HCT116 (cell line): ENCODE data around the gene HRH2. TPM values are rescaled to one million over a fixed set of nuclear protein-coding genes. Genes with fewer than 3 reads are reported as not detected.

ENCODE experiments used
- ATAC-seq: fragments of 200-7000 bp; cut with Tn5 transposase; 2 replicates; pipeline ENCODE4 v1.9.1; 2020; ENCODE audit warnings: mild to moderate bottlenecking, moderate library complexity
- BruUV-seq: library from RNA; stranded (reverse); fragments of 400-500 nt; replicated peaks from 2 replicates; lab custom pipeline; 2021; lab: Mats Ljungman, UMichigan
- CTCF ChIA-PET: fragments of 300-600 bp; sonication (Branson Sonifier 250); formaldehyde crosslinking; loops from one replicate; lab custom pipeline; 2021; ENCODE audit warnings: antibody characterized with exemption; lab: Charles Lee
- POLR2A ChIA-PET: fragments of 300-600, 350-600 bp; sonication (Branson Sonifier 250); formaldehyde crosslinking; loops from one replicate; lab custom pipeline; 2021; ENCODE audit warnings: antibody characterized with exemption; lab: Charles Lee
- RAD21 ChIA-PET, 2 experiments: fragments of 300-600 bp; sonication (Branson Sonifier 250); formaldehyde crosslinking; loops; one replicate each; lab custom pipeline; 2023; ENCODE audit warnings: low total read pairs in 2 of 2; ENCODE audit not compliant: uncharacterized antibody in 2 of 2, unreplicated experiment in 2 of 2, low non-redundant PET in 1 of 2; lab: Charles Lee
- DNase-seq: peaks from one replicate; pipeline ENCODE4 v3.0.0-alpha.2; 2010; ENCODE audit warnings: low read depth, low spot score
- H2AFZ ChIP-seq: fragments of 200-600 bp; shearing (Covaris generic), sonication (generic); 2 replicates; pipeline ENCODE4 v1.6.1; 2017; ENCODE audit warnings: low read depth, mixed run types, mixed read lengths, antibody characterized with exemption, low read length; ENCODE audit not compliant: poor library complexity, severe bottlenecking
- H3K27ac ChIP-seq: 2 replicates; pipeline ENCODE4 v1.5.1; 2012; ENCODE audit warnings: low read depth, low read length
- H3K27me3 ChIP-seq: fragments of 200-600 bp; sonication (generic); 2 replicates; pipeline ENCODE4 v1.6.1; 2016; ENCODE audit warnings: mixed run types, low read length, mixed read lengths; ENCODE audit not compliant: insufficient read depth
- H3K36me3 ChIP-seq, 2 experiments: fragments of 200-500 bp in 1 of 2; fragments of 200-600 bp in 1 of 2; sonication (Bioruptor generic) in 1 of 2; sonication (generic) in 1 of 2; 2 replicates each; pipeline versions ENCODE4 v1.5.1 to v1.6.1; 2014 to 2016; ENCODE audit warnings: low read length in 2 of 2, inconsistent platforms in 1 of 2, mixed read lengths in 1 of 2, mixed run types in 1 of 2; ENCODE audit not compliant: insufficient read depth in 2 of 2, control insufficient read depth in 1 of 2
- H3K4me1 ChIP-seq, 2 experiments: fragments of 200-600 bp in 1 of 2; sonication (generic) in 1 of 2; 2 replicates each; pipeline versions ENCODE4 v1.5.1 to v1.6.1; 2012 to 2017; ENCODE audit warnings: low read length in 2 of 2, inconsistent platforms in 1 of 2, mild to moderate bottlenecking in 1 of 2, mixed read lengths in 1 of 2, mixed run types in 1 of 2, moderate library complexity in 1 of 2; ENCODE audit not compliant: insufficient read depth in 2 of 2, control insufficient read depth in 1 of 2
- H3K4me2 ChIP-seq: fragments of 200-600 bp; sonication (generic); 2 replicates; pipeline ENCODE4 v1.6.1; 2017; ENCODE audit warnings: mixed run types, low read length, mixed read lengths
- H3K4me3 ChIP-seq, 2 experiments: fragments of 200-600 bp in 1 of 2; sonication (generic) in 1 of 2; replicated peaks in 1 of 2; 2 replicates each; pipeline ENCODE4 v1.5.1; 2011 to 2016; ENCODE audit warnings: low read length in 2 of 2, control low read depth in 1 of 2, low read depth in 1 of 2, mild to moderate bottlenecking in 1 of 2, mixed read lengths in 1 of 2, mixed run types in 1 of 2
- H3K79me2 ChIP-seq: fragments of 200-600 bp; sonication (generic); 2 replicates; pipeline ENCODE4 v1.6.1; 2017; ENCODE audit warnings: mild to moderate bottlenecking, mixed run types, low read length, moderate library complexity, mixed read lengths; ENCODE audit not compliant: insufficient read depth
- H3K9ac ChIP-seq: fragments of 200-600 bp; sonication (generic); 2 replicates; pipeline ENCODE4 v1.6.1; 2016; ENCODE audit warnings: low read length, mixed read lengths
- H3K9me2 ChIP-seq: fragments of 200-600 bp; sonication (generic), shearing (Covaris generic); 2 replicates; pipeline ENCODE4 v1.6.1; 2017; ENCODE audit warnings: mixed run types, mild to moderate bottlenecking, moderate library complexity; ENCODE audit not compliant: insufficient read depth
- H3K9me3 ChIP-seq, 2 experiments: fragments of 200-500 bp in 1 of 2; fragments of 200-600 bp in 1 of 2; sonication (Bioruptor generic) in 1 of 2; sonication (generic) in 1 of 2; 2 replicates each; pipeline ENCODE4 v1.6.1; 2014 to 2017; ENCODE audit warnings: low read length in 2 of 2, mixed read lengths in 2 of 2, inconsistent platforms in 1 of 2, low read depth in 1 of 2, mild to moderate bottlenecking in 1 of 2, mixed run types in 1 of 2, moderate library complexity in 1 of 2; ENCODE audit not compliant: control insufficient read depth in 1 of 2, insufficient read depth in 1 of 2
- H4K20me1 ChIP-seq: fragments of 200-600 bp; sonication (generic), shearing (Covaris generic); 2 replicates; pipeline ENCODE4 v1.6.1; 2017; ENCODE audit warnings: mixed run types, mild to moderate bottlenecking, moderate library complexity; ENCODE audit not compliant: insufficient read depth
- CBX3 ChIP-seq: IDR thresholded peaks from 2 replicates; pipeline ENCODE4 v1.6.1; 2012; ENCODE audit warnings: low read depth
- CEBPB ChIP-seq: IDR thresholded peaks from 2 replicates; pipeline ENCODE4 v1.6.1; 2012; ENCODE audit warnings: low read depth
- CTCF ChIP-seq, 3 experiments: fragments of 200-600 bp in 1 of 3; sonication (generic) in 1 of 3; IDR thresholded peaks in 2 of 3; conservative IDR thresholded peaks in 1 of 3; 2 replicates each; pipeline ENCODE4 v1.5.1; 2012 to 2017; ENCODE audit warnings: low read depth in 2 of 3, low read length in 2 of 3, antibody characterized with exemption in 1 of 3, borderline replicate concordance in 1 of 3, control low read depth in 1 of 3, mild to moderate bottlenecking in 1 of 3, mixed read lengths in 1 of 3, mixed run types in 1 of 3, moderate library complexity in 1 of 3; ENCODE audit not compliant: insufficient read depth in 1 of 3
- EGR1 ChIP-seq: IDR thresholded peaks from 2 replicates; pipeline ENCODE4 v1.6.1; 2012; ENCODE audit warnings: low read depth
- ELF1 ChIP-seq: IDR thresholded peaks from 2 replicates; pipeline ENCODE4 v1.6.1; 2012; ENCODE audit warnings: low read depth, borderline replicate concordance
- EZH2 ChIP-seq: fragments of 200-600 bp; sonication (generic); IDR thresholded peaks from 2 replicates; pipeline ENCODE4 v1.6.1; 2017; ENCODE audit warnings: antibody characterized with exemption, mixed run types
- FOSL1 ChIP-seq: IDR thresholded peaks from 2 replicates; pipeline ENCODE4 v1.6.1; 2012; ENCODE audit warnings: low read depth
- JUND ChIP-seq: IDR thresholded peaks from 2 replicates; pipeline ENCODE4 v1.6.1; 2012
- MAX ChIP-seq: IDR thresholded peaks from 2 replicates; pipeline ENCODE4 v1.6.1; 2012
- POLR2A ChIP-seq: IDR thresholded peaks from 2 replicates; pipeline ENCODE4 v1.7.0; 2011; ENCODE audit warnings: borderline replicate concordance; ENCODE audit not compliant: insufficient read depth, insufficient read length; ENCODE audit errors: extremely low read depth
- POLR2AphosphoS5 ChIP-seq: IDR thresholded peaks from 2 replicates; pipeline ENCODE4 v1.6.1; 2011; ENCODE audit warnings: mild to moderate bottlenecking, low read depth, low read length, moderate library complexity
- SIN3A ChIP-seq: IDR thresholded peaks from 2 replicates; pipeline ENCODE4 v1.6.1; 2012; ENCODE audit warnings: low read depth
- SRF ChIP-seq: IDR thresholded peaks from 2 replicates; pipeline ENCODE4 v1.6.1; 2012; ENCODE audit warnings: low read depth
- TCF7L2 ChIP-seq: IDR thresholded peaks from 2 replicates; pipeline ENCODE4 v1.7.0; 2011; ENCODE audit warnings: borderline replicate concordance, inconsistent platforms; ENCODE audit not compliant: insufficient read depth, insufficient read length; ENCODE audit errors: extremely low read depth
- YY1 ChIP-seq: IDR thresholded peaks from 2 replicates; pipeline ENCODE4 v1.6.1; 2011; ENCODE audit warnings: low read length, low read depth, moderate library complexity, mild to moderate bottlenecking; ENCODE audit not compliant: insufficient replicate concordance; ENCODE audit errors: extremely low read depth
- ZBTB33 ChIP-seq: IDR thresholded peaks from 2 replicates; pipeline ENCODE4 v1.6.1; 2011; ENCODE audit warnings: mild to moderate bottlenecking, low read length, moderate library complexity; ENCODE audit not compliant: insufficient replicate concordance; ENCODE audit errors: extremely low read depth
- ZFX ChIP-seq: fragments of 450-650 bp; IDR thresholded peaks from 2 replicates; pipeline ENCODE4 v1.6.1; 2017
- intact Hi-C: fragments of 100-400 bp; cut with micrococcal nuclease; formaldehyde crosslinking; loops from 2 replicates; pipeline ENCODE4 v1.10.0; 2022
- total RNA-seq: library from RNA; stranded (reverse); gene quantifications from one replicate; pipeline ENCODE4 v1.2.1, GENCODE V29; 2021; ENCODE audit not compliant: unreplicated experiment

The HRH2 gene
- total RNA-seq, 1 experiment from 2014 or later, result 0.12 TPM

- Histone ChIP-seq H3K9me2 (no peaks in the 10 kb centered on the region), H3K4me1 (no peaks in the 10 kb centered on the region), H3K4me2 (no peak overlapping the region), H3K4me3 (no peak overlapping the region), H3K36me3 (no peaks in the 10 kb centered on the region), H4K20me1 (no peaks in the 10 kb centered on the region; the same call in 1 of the 2 replicates), H3K9me3 (no peaks in the 10 kb centered on the region), H3K27ac (no peak overlapping the region), H3K9ac (no peak overlapping the region), H3K79me2 (no peaks in the 10 kb centered on the region), H2AFZ (no peak overlapping the region), H3K27me3 (no peaks in the 10 kb centered on the region)
- ATAC-seq (no peak), DNase-seq (no peak)
- no TSS peak for BruUV-seq
- ChIA-PET CTCF (no interaction called here), RAD21 (no interaction called here), POLR2A (no interaction called here)
- intact Hi-C loops, result no loop called here
- no peak for TF ChIP-seq ZFX
Measured at GRCh38 chr5:175610898-175611297, 47.0 kb upstream of the HRH2 start.

- CTCF ChIA-PET, result no interaction called here
- no peak for ATAC-seq
Measured at GRCh38 chr5:175614223-175614815, 43.6 kb upstream of the HRH2 start.

More at GRCh38 chr5:175614223-175614815, 43.6 kb upstream of the HRH2 start:
- H3K27ac ChIP-seq, result no peak overlapping the region
- intact Hi-C loops, result no loop called here
- no peak for DNase-seq
- no TSS peak for BruUV-seq
- no peaks in the 10 kb centered on the region for H3K9me2 ChIP-seq
- RAD21 ChIA-PET, result no interaction called here
- TF ChIP-seq EGR1 (no peak), YY1 (no peak), POLR2A (no peak), CBX3 (no peak), CTCF (IDR thresholded peaks at IDR 0.05 in 2 of 3, conservative IDR thresholded peaks at IDR 0.05 in 1 of 3; ENCODE audit: borderline replicate concordance in 1 of 3, insufficient read depth in 1 of 3, low read depth in 2 of 3, low read length in 2 of 3) (no peak), FOSL1 (no peak), SIN3A (no peak), MAX (no peak), TCF7L2 (no peak), ZFX (no peak), ELF1 (no peak), CEBPB (no peak), EZH2 (no peak), SRF (no peak), JUND (no peak), POLR2AphosphoS5 (no peak), ZBTB33 (no peak)
- H4K20me1 ChIP-seq, result no peaks in the 10 kb centered on the region; the same call in 1 of the 2 replicates
- no peaks in the 10 kb centered on the region for H3K4me1 ChIP-seq
- H3K36me3 ChIP-seq, result no peaks in the 10 kb centered on the region
- POLR2A ChIA-PET, result no interaction called here
- H3K79me2 ChIP-seq, result no peaks in the 10 kb centered on the region
- no peak overlapping the region for H3K4me2 ChIP-seq
- H3K9ac ChIP-seq, result no peak overlapping the region
- no peaks in the 10 kb centered on the region for H3K27me3 ChIP-seq
- H3K4me3 ChIP-seq, result no peak overlapping the region
- no peak overlapping the region for H2AFZ ChIP-seq
- no peaks in the 10 kb centered on the region for H3K9me3 ChIP-seq
